Smooth muscle cell (in vitro differentiated cells): Measurements from ENCODE around the gene CD58. TPM values are rescaled to one million over a fixed set of nuclear protein-coding genes. Genes with fewer than 3 reads are reported as not detected.

ENCODE experiments used
- DNase-seq: peaks from one replicate; lab custom pipeline; 2025; ENCODE audit not compliant: unreplicated experiment; lab: John Stamatoyannopoulos, UW
- H2AFZ ChIP-seq: fragments of 200-600 bp; sonication (generic); 2 replicates; pipeline ENCODE4 v1.6.0; 2016; ENCODE audit warnings: antibody characterized with exemption, low read depth, mild to moderate bottlenecking
- H3F3A ChIP-seq: fragments of 200-600 bp; sonication (generic); 2 replicates; pipeline ENCODE4 v1.6.0; 2017; ENCODE audit warnings: antibody characterized with exemption, low read depth
- H3K27ac ChIP-seq: fragments of 200-600 bp; sonication (generic); 2 replicates; pipeline ENCODE4 v1.5.1; 2016; ENCODE audit warnings: low read depth, mild to moderate bottlenecking
- H3K27me3 ChIP-seq: fragments of 200-600 bp; sonication (generic); 2 replicates; pipeline ENCODE4 v1.6.1; 2016; ENCODE audit warnings: low read depth, mild to moderate bottlenecking
- H3K36me3 ChIP-seq: fragments of 200-600 bp; sonication (generic); 2 replicates; pipeline ENCODE4 v1.5.1; 2016; ENCODE audit warnings: low read depth
- H3K4me1 ChIP-seq: fragments of 200-600 bp; sonication (generic); 2 replicates; pipeline ENCODE4 v1.5.1; 2016; ENCODE audit warnings: low read depth
- H3K4me2 ChIP-seq: fragments of 200-600 bp; sonication (generic); 2 replicates; pipeline ENCODE4 v1.6.0; 2016; ENCODE audit warnings: mild to moderate bottlenecking
- H3K4me3 ChIP-seq: fragments of 200-600 bp; sonication (generic); 2 replicates; pipeline ENCODE4 v1.5.1; 2016; ENCODE audit warnings: mild to moderate bottlenecking
- H3K79me2 ChIP-seq: fragments of 200-600 bp; sonication (generic); 2 replicates; pipeline ENCODE4 v1.6.0; 2016; ENCODE audit warnings: low read depth, mild to moderate bottlenecking
- H3K9ac ChIP-seq: fragments of 200-600 bp; sonication (generic); 2 replicates; pipeline ENCODE4 v1.6.0; 2016; ENCODE audit warnings: low read depth
- H3K9me3 ChIP-seq: fragments of 200-600 bp; sonication (generic); replicated peaks from 2 replicates; pipeline ENCODE4 v1.5.1; 2016; ENCODE audit warnings: low read depth
- H4K20me1 ChIP-seq: fragments of 200-600 bp; sonication (generic); 2 replicates; pipeline ENCODE4 v1.6.0; 2016; ENCODE audit warnings: low read depth
- CTCF ChIP-seq: fragments of 200-600 bp; sonication (generic); IDR thresholded peaks from 2 replicates; pipeline ENCODE4 v1.5.1; 2017; ENCODE audit warnings: borderline replicate concordance, mild to moderate bottlenecking, antibody characterized with exemption; ENCODE audit not compliant: insufficient read depth, poor library complexity, severe bottlenecking
- WGBS: methylation state at CpG from one replicate; pipeline ENCODE4 v1.1.7; 2016; ENCODE audit warnings: low lambda C conversion rate; 5-methylcytosine and 5-hydroxymethylcytosine counted together
- polyA plus RNA-seq: library from polyadenylated mRNA; unstranded; fragments of >200 nt; fragmentation: Nextera tagmentation; extraction: Ambion mirVana; gene quantifications from 2 replicates; pipeline ENCODE4 v1.2.1, GENCODE V29; 2016
- total RNA-seq: library from RNA; depleted of rRNA; stranded (reverse); fragments of >200 nt; gene quantifications from 2 replicates; pipeline ENCODE4 v1.2.3, GENCODE V29; 2014

CD58 gene
- total and polyA plus RNA-seq, 2 experiments from 2014 or later: 33.5 to 43.8 TPM

GRCh38 chr1:116569776-116570357 is 959 bp downstream of the CD58 start:
- H3K36me3 ChIP-seq: no peaks in the 10 kb centered on the region
- DNase-seq: no peak
- no peaks in the 10 kb centered on the region for H3K27me3 ChIP-seq
- peak overlapping the region; percentile 84 for H2AFZ ChIP-seq
- TF ChIP-seq CTCF: no peak
- peak overlapping the region; percentile 90 for H3K4me3 ChIP-seq
- WGBS: 58% methylated on average over 22 of the region's 22 CpGs
- H3K79me2 ChIP-seq: peaks cover 15% of the 10 kb centered on the region
- peaks cover 7% of the 10 kb centered on the region for H3K4me1 ChIP-seq
- H3K9me3 ChIP-seq: no peaks in the 10 kb centered on the region
- H4K20me1 ChIP-seq: peaks cover 23% of the 10 kb centered on the region
- peak overlapping the region; percentile 89 for H3K4me2 ChIP-seq
- H3K9ac ChIP-seq: no peak overlapping the region
- no peak overlapping the region for H3K27ac ChIP-seq
- peaks cover 9% of the 10 kb centered on the region for H3F3A ChIP-seq

DNA sequence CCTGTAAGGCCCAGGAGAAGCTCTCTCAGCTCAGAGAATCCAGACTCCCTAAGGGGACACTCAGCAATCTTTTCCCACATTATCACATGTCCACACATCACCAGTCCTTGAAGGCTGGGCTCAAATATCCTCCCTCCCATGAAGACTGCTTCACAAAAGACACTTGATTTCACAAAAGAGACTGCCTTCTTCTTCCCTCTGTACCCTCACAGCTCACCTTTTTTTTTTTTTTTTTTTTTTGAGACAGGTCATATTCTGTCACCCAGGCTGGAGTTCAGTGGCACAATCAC is 1.5 kb downstream of the CD58 start:
- no peak overlapping the region for H3K4me3 ChIP-seq
- no peak overlapping the region for H3K4me2 ChIP-seq

GRCh38 chr1:116568662-116569380 is 2.0 kb downstream of the CD58 start:
- 93% methylated on average over 2 of the region's 2 CpGs for WGBS
- no peak for TF ChIP-seq CTCF
- H3K4me2 ChIP-seq: no peak overlapping the region
- DNase-seq: no peak
- H3K9ac ChIP-seq: no peak overlapping the region
- no peaks in the 10 kb centered on the region for H3K27me3 ChIP-seq
- peaks cover 5% of the 10 kb centered on the region for H3K4me1 ChIP-seq
- peaks cover 22% of the 10 kb centered on the region for H3K79me2 ChIP-seq
- H3K9me3 ChIP-seq: no peaks in the 10 kb centered on the region
- H2AFZ ChIP-seq: no peak overlapping the region
- H4K20me1 ChIP-seq: peaks cover 23% of the 10 kb centered on the region
- no peak overlapping the region for H3K27ac ChIP-seq
- peaks cover 5% of the 10 kb centered on the region for H3F3A ChIP-seq
- no peaks in the 10 kb centered on the region for H3K36me3 ChIP-seq
- no peak overlapping the region for H3K4me3 ChIP-seq

More for the DNA sequence above, 1.5 kb downstream of the CD58 start:
- no peak for TF ChIP-seq CTCF
- Histone ChIP-seq H3K9me3 (no peaks in the 10 kb centered on the region), H3K27me3 (no peaks in the 10 kb centered on the region), H2AFZ (no peak overlapping the region), H3F3A (peaks cover 9% of the 10 kb centered on the region), H4K20me1 (peaks cover 23% of the 10 kb centered on the region), H3K27ac (no peak overlapping the region), H3K4me1 (peaks cover 5% of the 10 kb centered on the region), H3K9ac (no peak overlapping the region), H3K79me2 (peaks cover 20% of the 10 kb centered on the region), H3K36me3 (no peaks in the 10 kb centered on the region)
- DNase-seq: no peak
